Measurements from ENCODE around the gene MMAB.

Gene MMAB

GRCh38 chr12:109519787-109520186 is 53.5 kb downstream of the MMAB start:
- in situ Hi-C loops (cut with MboI; ENCODE audit: low sequenced_read_pairs) = no loop called here

- in situ Hi-C loops (cut with MboI; ENCODE audit: low sequenced_read_pairs) = no loop called here
Observed at GRCh38 chr12:109518820-109519665, 54.3 kb downstream of the MMAB start.

GRCh38 chr12:109517619-109518018 is 55.7 kb downstream of the MMAB start:
- in situ Hi-C loops (cut with MboI; ENCODE audit: low sequenced_read_pairs) = no loop called here

- in situ Hi-C loops (cut with MboI; ENCODE audit: low sequenced_read_pairs) = no loop called here
Observed at GRCh38 chr12:109513977-109514376, 59.3 kb downstream of the MMAB start.

GRCh38 chr12:109513051-109513450 is 60.3 kb downstream of the MMAB start:
- in situ Hi-C loops (cut with MboI; ENCODE audit: low sequenced_read_pairs) = no loop called here

- in situ Hi-C loops (cut with MboI; ENCODE audit: low sequenced_read_pairs) = no loop called here
Observed at GRCh38 chr12:109512608-109513007, 60.7 kb downstream of the MMAB start.

GRCh38 chr12:109510196-109510595 is 63.1 kb downstream of the MMAB start:
- in situ Hi-C loops (cut with MboI; ENCODE audit: low sequenced_read_pairs) = no loop called here

GRCh38 chr12:109504068-109504467 is 69.2 kb downstream of the MMAB start:
- in situ Hi-C loops (cut with MboI; ENCODE audit: low sequenced_read_pairs) = no loop called here
